SK-N-MC (cell line): Measurements from ENCODE around the gene LCTL.

Experiments used
- DNase-seq: peaks from one replicate; pipeline ENCODE4 v3.0.0-alpha.2; 2011; ENCODE audit warnings: low read depth, low spot score
- H3K27ac ChIP-seq: fragments of 200-600 bp; sonication (generic); 2 replicates; pipeline ENCODE4 v1.5.1; 2016; ENCODE audit warnings: mixed run types
- H3K36me3 ChIP-seq: fragments of 200-600 bp; sonication (generic); 2 replicates; pipeline ENCODE4 v1.6.1; 2017; ENCODE audit warnings: antibody characterized with exemption, low read length, mixed read lengths; ENCODE audit not compliant: insufficient read depth
- H3K4me3 ChIP-seq: fragments of 200-600 bp; sonication (generic); 2 replicates; pipeline ENCODE4 v1.5.1; 2016
- H3K9ac ChIP-seq: fragments of 200-600 bp; sonication (generic); 2 replicates; pipeline ENCODE4 v1.8.0; 2017; ENCODE audit warnings: mixed run types, mixed read lengths; ENCODE audit not compliant: insufficient read length
- H3K9me3 ChIP-seq: fragments of 200-600 bp; sonication (generic); 2 replicates; pipeline ENCODE4 v1.6.1; 2017; ENCODE audit warnings: low read depth, mild to moderate bottlenecking, antibody characterized with exemption, low read length, moderate library complexity, mixed read lengths
- EZH2 ChIP-seq: fragments of 200-600 bp; sonication (generic); IDR thresholded peaks from one replicate; pipeline ENCODE4 v1.6.1; 2017; ENCODE audit warnings: antibody characterized with exemption
- FOXP2 ChIP-seq: optimal IDR thresholded peaks from 2 replicates; pipeline ENCODE3; 2011; ENCODE audit warnings: mild to moderate bottlenecking, moderate library complexity; ENCODE audit not compliant: insufficient read depth; ENCODE audit errors: extremely low read length, control extremely low read depth
- POLR2AphosphoS5 ChIP-seq: IDR thresholded peaks from 2 replicates; pipeline ENCODE4 v1.6.1; 2012; ENCODE audit warnings: mild to moderate bottlenecking, low read depth, low read length, borderline replicate concordance

LCTL gene

DNA sequence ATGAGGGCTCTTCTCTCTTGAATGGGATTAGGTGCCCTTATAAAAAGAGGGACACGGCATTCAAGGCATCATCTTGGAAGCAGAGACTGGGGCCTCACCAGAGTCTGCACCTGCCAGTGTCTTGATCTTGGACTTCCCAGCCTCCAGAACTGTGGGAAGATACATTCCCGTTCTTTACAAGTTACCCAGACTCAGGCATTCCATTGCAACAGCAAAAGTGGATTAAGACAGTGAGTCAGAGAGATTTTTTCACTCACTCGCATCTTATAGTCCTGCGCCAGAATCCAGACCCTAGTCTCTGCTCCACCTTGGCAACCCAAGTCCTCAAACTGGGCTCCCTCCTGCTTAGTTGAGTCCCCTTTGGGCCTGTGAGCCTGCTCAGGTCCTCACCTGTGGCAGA is 2.7 kb downstream of the LCTL start:
- Histone ChIP-seq H3K9ac (no peak overlapping the region), H3K4me3 (no peak overlapping the region), H3K27ac (no peak overlapping the region), H3K36me3 (no peaks in the 10 kb centered on the region), H3K9me3 (no peaks in the 10 kb centered on the region)
- DNase-seq: no peak
- TF ChIP-seq POLR2AphosphoS5 (no peak), FOXP2 (no peak), EZH2 (no peak)

DNA sequence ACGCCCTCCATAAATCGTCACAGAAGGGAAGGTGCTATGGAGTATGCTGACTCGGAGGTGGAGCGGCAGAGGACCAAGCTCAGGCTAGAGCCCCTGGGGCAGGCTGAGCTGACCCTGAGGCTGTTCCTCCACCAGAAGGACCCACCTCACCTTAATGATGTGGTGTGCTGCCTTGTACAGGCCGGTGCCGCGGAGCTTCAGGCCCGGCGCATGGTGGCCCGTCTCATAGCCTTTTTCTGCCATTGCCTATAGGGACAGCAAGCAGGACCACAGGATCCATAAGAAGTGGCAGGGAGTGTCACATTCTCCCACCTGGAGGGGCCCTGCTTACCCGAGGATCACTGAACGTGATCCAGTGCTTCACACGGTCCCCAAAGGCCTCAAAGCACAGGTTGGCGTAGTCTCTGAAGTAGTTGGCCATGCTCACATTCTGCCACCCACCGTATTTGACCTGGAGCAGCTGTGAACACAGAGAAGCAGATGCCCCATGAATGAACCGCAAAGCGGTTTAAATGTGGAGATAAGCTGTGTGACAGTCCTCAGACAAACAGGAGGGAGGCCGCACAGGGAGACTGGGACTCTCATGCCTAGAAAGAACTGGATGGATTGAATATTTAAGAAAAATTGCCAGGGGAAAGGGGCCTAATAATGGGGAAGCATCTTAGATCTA is 4.8 kb downstream of the LCTL start:
- no peak overlapping the region for H3K27ac ChIP-seq
- no peaks in the 10 kb centered on the region for H3K36me3 ChIP-seq
- H3K9me3 ChIP-seq: no peaks in the 10 kb centered on the region
- H3K4me3 ChIP-seq: no peak overlapping the region
- no peak for TF ChIP-seq EZH2
- TF ChIP-seq POLR2AphosphoS5: no peak
- TF ChIP-seq FOXP2: no peak
- no peak overlapping the region for H3K9ac ChIP-seq
- DNase-seq: no peak

DNA sequence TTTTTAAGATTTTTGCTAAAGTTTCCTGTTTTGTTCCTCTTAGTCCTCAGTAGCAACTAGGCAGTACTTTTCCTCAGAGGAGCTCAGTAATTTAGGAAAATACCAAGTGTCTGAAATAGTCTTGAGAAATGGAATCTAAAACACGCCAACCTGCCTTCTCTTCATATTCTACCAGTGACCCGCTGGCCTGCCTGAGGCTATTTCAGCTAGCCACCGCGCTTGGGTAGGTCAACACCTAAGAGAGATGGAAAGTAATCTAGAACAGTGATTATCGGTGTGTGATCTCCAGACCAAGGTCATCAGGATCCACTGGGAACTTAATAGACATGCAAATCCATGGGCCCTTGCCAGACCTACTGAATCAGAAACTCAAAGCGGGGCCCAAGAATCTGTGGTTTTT is 7.5 kb downstream of the LCTL start:
- Histone ChIP-seq H3K9me3 (no peaks in the 10 kb centered on the region), H3K36me3 (no peaks in the 10 kb centered on the region; the same call in 1 of the 2 replicates)

DNA sequence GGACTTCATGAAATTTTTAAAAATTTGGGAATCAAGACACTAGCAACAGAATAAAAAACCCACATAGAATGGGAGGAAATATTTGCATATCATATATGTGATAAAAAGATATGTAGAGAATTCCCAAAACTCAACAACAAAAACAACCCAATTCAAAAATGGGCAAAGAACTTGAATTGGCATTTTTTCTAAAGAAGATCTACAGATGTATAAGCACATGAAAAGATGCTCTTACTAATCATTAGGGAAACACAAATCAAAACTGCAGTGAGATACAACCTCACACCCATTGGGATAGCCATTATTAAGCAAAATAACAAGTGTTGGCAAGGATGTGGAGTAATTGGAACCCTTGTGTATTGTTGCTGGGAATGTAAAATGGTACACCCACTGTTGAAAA is 10.1 kb downstream of the LCTL start:
- DNase-seq: no peak
- Histone ChIP-seq H3K9me3 (no peaks in the 10 kb centered on the region), H3K9ac (no peak overlapping the region), H3K4me3 (no peak overlapping the region), H3K27ac (no peak overlapping the region), H3K36me3 (no peaks in the 10 kb centered on the region; the same call in 1 of the 2 replicates)
- no peak for TF ChIP-seq POLR2AphosphoS5
- TF ChIP-seq EZH2: no peak
- TF ChIP-seq FOXP2: no peak

More for the DNA sequence above, 7.5 kb downstream of the LCTL start:
- H3K9ac ChIP-seq: no peak overlapping the region
- DNase-seq: no peak
- TF ChIP-seq FOXP2 (no peak), EZH2 (no peak), POLR2AphosphoS5 (no peak)
- no peak overlapping the region for H3K27ac ChIP-seq
- H3K4me3 ChIP-seq: no peak overlapping the region

DNA sequence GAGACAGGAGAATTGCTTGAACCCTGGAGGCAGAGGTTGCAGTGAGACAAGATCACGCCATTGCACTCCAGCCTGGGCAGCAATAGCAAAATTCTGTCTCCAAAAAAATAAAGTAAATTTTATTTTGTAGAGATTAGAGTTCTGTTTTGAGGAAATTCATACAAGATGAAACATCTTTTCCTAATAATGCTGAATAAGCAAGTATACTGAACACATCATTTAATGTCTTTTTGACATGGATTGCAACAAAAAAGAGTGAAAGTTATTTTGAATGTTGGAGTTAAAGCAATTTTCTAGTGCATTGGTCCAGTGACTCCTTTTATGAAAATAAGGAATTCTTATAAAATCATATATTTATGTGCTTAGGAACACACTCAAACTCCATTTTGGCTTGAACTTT is 20.5 kb downstream of the LCTL start:
- no peak for DNase-seq
- Histone ChIP-seq H3K9me3 (no peaks in the 10 kb centered on the region), H3K36me3 (peaks cover 11% of the 10 kb centered on the region), H3K4me3 (no peak overlapping the region), H3K27ac (no peak overlapping the region), H3K9ac (no peak overlapping the region)
- TF ChIP-seq EZH2 (no peak), POLR2AphosphoS5 (no peak), FOXP2 (no peak)

DNA sequence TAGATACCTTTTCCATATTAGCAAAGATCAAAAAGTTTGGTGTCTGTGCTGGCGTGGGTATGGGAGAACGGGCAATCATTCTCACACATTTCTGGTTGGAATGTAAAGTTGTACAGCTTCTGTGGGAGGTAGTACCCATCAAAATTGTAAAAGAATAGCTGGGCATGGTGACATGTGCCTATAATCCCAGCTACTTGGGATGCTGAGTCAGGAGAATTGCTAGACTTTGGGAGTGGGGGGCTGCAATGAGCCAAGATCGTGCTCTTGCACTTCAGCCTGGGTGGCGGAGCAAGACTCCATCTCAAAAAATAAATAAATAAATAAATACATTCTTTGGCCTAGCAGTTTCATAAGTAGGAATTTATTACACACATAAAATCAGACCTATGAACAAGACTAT is 22.9 kb downstream of the LCTL start:
- no peak for DNase-seq
- Histone ChIP-seq H3K27ac (no peak overlapping the region), H3K9me3 (no peaks in the 10 kb centered on the region), H3K9ac (no peak overlapping the region), H3K4me3 (no peak overlapping the region), H3K36me3 (peaks cover 17% of the 10 kb centered on the region)
- TF ChIP-seq EZH2: no peak
- no peak for TF ChIP-seq POLR2AphosphoS5
- TF ChIP-seq FOXP2: no peak

DNA sequence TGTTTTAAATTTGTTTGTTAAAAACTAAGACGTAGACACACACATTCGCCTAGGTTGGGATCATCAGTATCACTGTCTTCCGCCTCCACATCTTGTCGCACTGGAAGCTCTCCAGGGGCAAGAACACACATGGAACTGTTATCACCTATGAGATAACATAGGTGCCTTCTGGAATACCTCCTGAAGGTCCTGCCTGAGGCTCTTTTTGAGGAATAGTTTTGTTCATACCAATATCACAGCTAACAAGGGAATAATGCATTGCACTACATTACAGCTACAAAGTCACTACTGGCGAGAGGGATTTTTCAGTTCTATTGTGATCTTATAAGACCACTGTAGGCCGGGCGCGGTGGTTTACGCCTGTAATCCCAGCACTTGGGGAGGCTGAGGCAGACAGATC is 30.7 kb downstream of the LCTL start:
- Histone ChIP-seq H3K36me3 (peaks cover 6% of the 10 kb centered on the region), H3K4me3 (no peak overlapping the region), H3K27ac (no peak overlapping the region), H3K9me3 (no peaks in the 10 kb centered on the region), H3K9ac (no peak overlapping the region)
- TF ChIP-seq FOXP2 (no peak), POLR2AphosphoS5 (no peak), EZH2 (no peak)
- DNase-seq: no peak

DNA sequence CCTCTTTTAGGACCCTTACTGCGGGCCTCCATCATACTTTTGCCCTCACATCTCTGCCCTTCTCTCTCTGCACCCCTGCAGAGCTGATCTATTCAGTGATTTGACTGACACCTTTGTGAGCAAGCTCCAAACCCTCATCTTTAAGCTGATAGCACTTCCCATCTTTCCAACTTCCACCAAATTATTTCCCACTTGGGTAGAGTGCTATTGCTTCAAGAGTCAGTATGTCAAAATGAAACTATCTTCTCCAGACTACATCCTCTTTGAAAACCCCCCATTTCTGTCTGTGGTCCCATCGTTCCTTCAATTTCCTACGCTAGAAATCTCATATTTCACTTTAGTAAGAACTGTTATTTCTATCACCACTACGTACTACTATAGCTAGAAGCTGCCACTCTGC is 41.0 kb downstream of the LCTL start:
- Histone ChIP-seq H3K36me3 (peaks cover 16% of the 10 kb centered on the region), H3K27ac (no peak overlapping the region)
- TF ChIP-seq POLR2AphosphoS5 (no peak), FOXP2 (no peak), EZH2 (no peak)

DNA sequence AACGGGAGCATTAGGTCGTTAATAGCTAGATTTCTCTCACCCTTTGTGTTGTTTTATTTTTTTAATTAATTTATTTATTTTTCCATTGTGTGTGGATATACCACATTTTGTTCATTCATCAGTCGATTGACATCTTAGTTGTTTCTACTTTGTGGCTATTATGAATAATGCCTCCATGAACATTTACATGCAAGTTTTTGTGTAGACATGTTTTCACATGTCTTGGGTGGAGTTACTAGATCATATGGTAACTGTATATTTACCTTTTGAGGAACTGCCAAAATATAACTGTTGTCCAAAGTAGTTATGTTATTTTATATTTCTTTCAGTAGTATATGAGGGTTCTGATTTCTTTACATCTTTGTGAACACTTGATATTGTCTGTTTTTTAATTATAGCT is 41.9 kb downstream of the LCTL start:
- TF ChIP-seq FOXP2 (no peak), POLR2AphosphoS5 (no peak), EZH2 (no peak)
- Histone ChIP-seq H3K36me3 (peaks cover 9% of the 10 kb centered on the region), H3K4me3 (no peak overlapping the region), H3K9me3 (no peaks in the 10 kb centered on the region), H3K27ac (no peak overlapping the region), H3K9ac (no peak overlapping the region)
- DNase-seq: no peak

More for the DNA sequence above, 41.0 kb downstream of the LCTL start:
- no peak overlapping the region for H3K4me3 ChIP-seq
- DNase-seq: no peak
- no peak overlapping the region for H3K9ac ChIP-seq
- H3K9me3 ChIP-seq: no peaks in the 10 kb centered on the region
